GM12878 (cell line): ENCODE measurements around the gene CD82. TPM values are rescaled to one million over a fixed set of nuclear protein-coding genes. Genes with fewer than 3 reads are reported as not detected.

Source experiments
- ATAC-seq: fragments of 200-7000 bp; cut with Tn5 transposase; 3 replicates; pipeline ENCODE4 v1.9.1; 2020; ENCODE audit warnings: mild to moderate bottlenecking, moderate library complexity
- BruUV-seq: library from RNA; stranded (reverse); fragments of 400-500 nt; replicated peaks from 2 replicates; lab custom pipeline; 2021; lab: Mats Ljungman, UMichigan
- CTCF ChIA-PET: fragments of 300-600 bp; sonication (Branson Sonifier 250); formaldehyde crosslinking; extraction: SDS; loops from one replicate; lab custom pipeline; 2021; ENCODE audit warnings: inconsistent platforms; lab: Yijun Ruan, JAX
- POLR2A ChIA-PET: fragments of 350-600 bp; formaldehyde crosslinking; extraction: SDS; loops from one replicate; lab custom pipeline; 2021; ENCODE audit warnings: inconsistent platforms; lab: Charles Lee
- RAD21 ChIA-PET: fragments of 300-600 bp; sonication (Branson Sonifier 250); formaldehyde crosslinking; loops from one replicate; lab custom pipeline; 2023; ENCODE audit warnings: antibody characterized with exemption; ENCODE audit not compliant: unreplicated experiment; lab: Charles Lee
- SMC1A ChIA-PET: fragments of 300-600 bp; sonication (Branson Sonifier 250); formaldehyde crosslinking; loops from one replicate; lab custom pipeline; 2023; ENCODE audit not compliant: unreplicated experiment, uncharacterized antibody; lab: Charles Lee
- DNase-seq: peaks from one replicate; pipeline ENCODE4 v3.0.0-alpha.2; 2011; ENCODE audit warnings: low read depth, low spot score
- FAIRE-seq: peaks from 3 replicates; lab custom pipeline; 2011; peaks lifted over from hg19 to GRCh38; lab: Jason Lieb, UNC
- H2AFZ ChIP-seq: 2 replicates; pipeline ENCODE4 v1.6.0; 2011; ENCODE audit warnings: low read depth, low read length, control low read depth; ENCODE audit not compliant: control insufficient read depth
- H3K27ac ChIP-seq: 2 replicates; pipeline ENCODE4 v1.5.1; 2011; ENCODE audit warnings: control low read depth; ENCODE audit not compliant: control insufficient read depth, insufficient read depth
- H3K27me3 ChIP-seq, 2 experiments: replicated peaks in 1 of 2; 2 replicates each; pipeline versions ENCODE4 v1.6.0 to v1.6.1; 2011; ENCODE audit warnings: low read length in 1 of 2; ENCODE audit not compliant: control insufficient read depth in 2 of 2, insufficient read depth in 2 of 2
- H3K36me3 ChIP-seq, 2 experiments: 2 replicates each; pipeline ENCODE4 v1.5.1; 2011; ENCODE audit warnings: low read length in 1 of 2; ENCODE audit not compliant: control insufficient read depth in 2 of 2, insufficient read depth in 2 of 2
- H3K4me1 ChIP-seq: 2 replicates; pipeline ENCODE4 v1.6.1; 2011; ENCODE audit warnings: mild to moderate bottlenecking, low read length, moderate library complexity, mixed read lengths; ENCODE audit not compliant: control insufficient read depth, insufficient read depth
- H3K4me2 ChIP-seq: 2 replicates; pipeline ENCODE4 v1.6.0; 2011; ENCODE audit warnings: control low read depth; ENCODE audit not compliant: control insufficient read depth, insufficient read depth
- H3K4me3 ChIP-seq: fragments of 200-600 bp; sonication (generic); 2 replicates; pipeline ENCODE4 v1.5.1; 2016
- H3K79me2 ChIP-seq: 2 replicates; pipeline ENCODE4 v1.6.0; 2011; ENCODE audit warnings: low read length; ENCODE audit not compliant: control insufficient read depth, insufficient read depth
- H3K9ac ChIP-seq: 2 replicates; pipeline ENCODE4 v1.8.0; 2011; ENCODE audit warnings: low read length, control low read depth, mixed read lengths; ENCODE audit not compliant: control insufficient read depth, insufficient read depth
- H3K9me3 ChIP-seq: replicated peaks from 3 replicates; pipeline ENCODE4 v1.5.1; 2011; ENCODE audit warnings: mild to moderate bottlenecking, low read length; ENCODE audit not compliant: control insufficient read depth, insufficient read depth
- H4K20me1 ChIP-seq: 2 replicates; pipeline ENCODE4 v1.6.0; 2011; ENCODE audit not compliant: control insufficient read depth, insufficient read depth
- ATF7 ChIP-seq: fragments of 450-650 bp; IDR thresholded peaks from 2 replicates; pipeline ENCODE4 v1.6.1; 2016; ENCODE audit warnings: low read depth, mild to moderate bottlenecking
- CHD4 ChIP-seq: fragments of 200-600 bp; sonication (generic); IDR thresholded peaks from 2 replicates; pipeline ENCODE4 v1.6.1; 2016; ENCODE audit warnings: mild to moderate bottlenecking
- IRF4 ChIP-seq: IDR thresholded peaks from 2 replicates; pipeline ENCODE4 v1.6.1; 2011; ENCODE audit warnings: low read depth, low read length
- NFYB ChIP-seq: IDR thresholded peaks from 2 replicates; pipeline ENCODE4 v1.6.1; 2011; ENCODE audit warnings: low read depth, mild to moderate bottlenecking, low read length, improper control_type of control experiment, moderate library complexity; ENCODE audit not compliant: insufficient read depth
- RBBP5 ChIP-seq: fragments of 200-600 bp; sonication (generic); conservative IDR thresholded peaks from 2 replicates; pipeline ENCODE4 v1.6.1; 2016
- RELA ChIP-seq: fragments of 450-650 bp; IDR thresholded peaks from 2 replicates; pipeline ENCODE4 v1.8.0; 2014; ENCODE audit warnings: borderline replicate concordance; ENCODE audit not compliant: partially characterized antibody
- RUNX3 ChIP-seq: IDR thresholded peaks from 2 replicates; pipeline ENCODE4 v1.6.1; 2012; ENCODE audit warnings: low read length, inconsistent platforms
- SIX5 ChIP-seq: IDR thresholded peaks from 2 replicates; pipeline ENCODE4 v1.6.1; 2011; ENCODE audit warnings: mild to moderate bottlenecking, low read depth, low read length, moderate library complexity; ENCODE audit not compliant: severe bottlenecking
- SREBF1 ChIP-seq: IDR thresholded peaks from 2 replicates; pipeline ENCODE4 v1.6.1; 2012; ENCODE audit warnings: mild to moderate bottlenecking, low read length
- ZNF24 ChIP-seq: fragments of 450-650 bp; IDR thresholded peaks from 2 replicates; pipeline ENCODE4 v1.6.1; 2017; ENCODE audit warnings: antibody characterized with exemption, mild to moderate bottlenecking
- ZNF622 ChIP-seq: fragments of 450-650 bp; IDR thresholded peaks from 2 replicates; pipeline ENCODE4 v1.6.1; 2017; ENCODE audit warnings: mild to moderate bottlenecking, inconsistent platforms
- WGBS: methylation state at CpG from one replicate; pipeline ENCODE4 v1.1.6; 2016; ENCODE audit warnings: low lambda C conversion rate; ENCODE audit not compliant: insufficient replicate concordance, insufficient coverage; ENCODE audit errors: missing lambda C conversion rate; 5-methylcytosine and 5-hydroxymethylcytosine counted together
- in situ Hi-C: fragments of 300-500 bp; cut with MboI; formaldehyde crosslinking; loops from 9 replicates; pipeline ENCODE4 v1.14.3; 2018; ENCODE audit warnings: mixed read lengths
- intact Hi-C: fragments of 100-400 bp; cut with micrococcal nuclease; formaldehyde crosslinking; loops from one replicate; pipeline ENCODE4 v1.14.2; 2022; ENCODE audit not compliant: unreplicated experiment
- polyA plus RNA-seq, 11 experiments: library from polyadenylated mRNA; depleted of rRNA in 4 of 11; unstranded in 6 of 11; stranded (reverse) in 5 of 11; fragments of >200 nt; fragmentation: Nextera tagmentation in 4 of 11; fragmentation: Illumina TruSeq in 1 of 11; extraction: Ambion mirVana in 4 of 11; extraction: Trizol in 1 of 11; gene quantifications; 1 replicate in 1 of 11; 2 replicates in 10 of 11; pipeline versions ENCODE4 v1.2.1 to v1.2.3, GENCODE V29; 2011 to 2016; ENCODE audit warnings: inconsistent platforms in 2 of 11, missing spikeins in 2 of 11, low read depth in 1 of 11
- total RNA-seq, 4 experiments: library from RNA; depleted of rRNA in 3 of 4; stranded (reverse); fragments of >200 nt in 3 of 4; fragmentation: Illumina TruSeq in 1 of 4; extraction: Trizol in 1 of 4; gene quantifications; 2 replicates each; pipeline versions ENCODE4 v1.2.1 to v1.2.3, GENCODE V29; 2013 to 2021

Gene CD82
- total and polyA plus RNA-seq, 10 of the 15 experiments (the other 5 are each of a cell fraction or from before 2014, with no cell fraction given), result 5.2 to 180 (median 84.7) TPM

DNA sequence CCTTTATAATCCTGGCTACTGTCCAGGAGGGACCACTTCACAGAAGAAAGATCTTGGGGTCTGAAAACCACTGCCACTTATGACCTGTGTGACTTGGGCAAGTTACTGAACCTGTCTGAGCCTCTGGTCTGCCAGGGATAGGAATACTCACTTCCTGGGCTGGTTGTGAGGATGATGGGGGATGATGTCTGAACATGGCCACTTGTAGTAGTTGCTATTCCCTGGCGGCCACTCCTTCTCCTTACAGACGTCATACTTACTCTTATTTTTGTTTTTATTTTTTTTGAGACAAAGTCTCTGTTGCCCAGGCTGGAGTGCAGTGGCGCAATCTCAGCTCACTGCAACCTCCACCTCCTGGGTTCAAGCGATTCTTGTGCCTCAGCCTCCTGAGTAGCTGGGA is 26.1 kb downstream of the CD82 start:
- Histone ChIP-seq H2AFZ (no peak overlapping the region), H3K9ac (no peak overlapping the region), H3K27me3 (no peaks in the 10 kb centered on the region), H3K4me2 (no peak overlapping the region), H3K4me1 (peaks cover 28% of the 10 kb centered on the region), H3K79me2 (peaks cover 9% of the 10 kb centered on the region), H3K36me3 (peaks cover 12 to 20% of the 10 kb centered on the region in 2 experiments)
- FAIRE-seq, result no peak
- in situ Hi-C loops, result loop anchor here (25.0 kb wide), 1 partner anchor 1229 kb away; the partner anchor contains the start of gene TTC17
- no TSS peak for BruUV-seq
- SMC1A ChIA-PET, result interaction anchor here (1.0 to 11.3 kb wide), 4 partner anchors 10 to 33 kb away, joined by 3 to 60 read pairs (median 6); no protein-coding TSS in a partner anchor
- WGBS, result 86% methylated on average over 4 of the region's 4 CpGs
- TF ChIP-seq RBBP5 (no peak), ZNF24 (no peak), RELA (no peak), ATF7 (no peak), RUNX3 (no peak), SIX5 (no peak), NFYB (no peak), ZNF622 (no peak), SREBF1 (no peak), IRF4 (no peak), CHD4 (no peak)
- TF ChIP-seq, all 136 proteins: peak for 0
- Histone ChIP-seq H4K20me1 (no peaks in the 10 kb centered on the region; the same call in 1 of the 2 replicates), H3K4me3 (no peak overlapping the region), H3K27ac (no peak overlapping the region), H3K9me3 (no peaks in the 10 kb centered on the region)
- POLR2A ChIA-PET, result interaction anchor here (21.2 kb wide), 1 partner anchor 24 kb away, joined by 434 read pairs; the partner anchor contains the start of gene CD82
- CTCF ChIA-PET, result interaction anchor here (1.4 to 1.8 kb wide), 4 partner anchors 8 to 35 kb away, joined by 4 to 6 read pairs (median 4); no protein-coding TSS in a partner anchor
- intact Hi-C loops, result no loop called here
- DNase-seq (no peak), ATAC-seq (no peak)
- RAD21 ChIA-PET, result interaction anchor here (1.5 to 13.7 kb wide), 3 partner anchors 17 to 34 kb away, joined by 5 to 196 read pairs (median 133); no protein-coding TSS in a partner anchor
